ENCODE data around the gene TRIM65. TPM values are rescaled to one million over a fixed set of nuclear protein-coding genes. Genes with fewer than 3 reads are reported as not detected.
A peak's percentile ranks its signal among the peaks of the same experiment; 100 is the strongest.

Gene TRIM65
- total and polyA plus RNA-seq, 2 of the 13 experiments (the other 11 are each of a cell fraction or from before 2014, with no cell fraction given) = 10.3 to 22.4 TPM

DNA sequence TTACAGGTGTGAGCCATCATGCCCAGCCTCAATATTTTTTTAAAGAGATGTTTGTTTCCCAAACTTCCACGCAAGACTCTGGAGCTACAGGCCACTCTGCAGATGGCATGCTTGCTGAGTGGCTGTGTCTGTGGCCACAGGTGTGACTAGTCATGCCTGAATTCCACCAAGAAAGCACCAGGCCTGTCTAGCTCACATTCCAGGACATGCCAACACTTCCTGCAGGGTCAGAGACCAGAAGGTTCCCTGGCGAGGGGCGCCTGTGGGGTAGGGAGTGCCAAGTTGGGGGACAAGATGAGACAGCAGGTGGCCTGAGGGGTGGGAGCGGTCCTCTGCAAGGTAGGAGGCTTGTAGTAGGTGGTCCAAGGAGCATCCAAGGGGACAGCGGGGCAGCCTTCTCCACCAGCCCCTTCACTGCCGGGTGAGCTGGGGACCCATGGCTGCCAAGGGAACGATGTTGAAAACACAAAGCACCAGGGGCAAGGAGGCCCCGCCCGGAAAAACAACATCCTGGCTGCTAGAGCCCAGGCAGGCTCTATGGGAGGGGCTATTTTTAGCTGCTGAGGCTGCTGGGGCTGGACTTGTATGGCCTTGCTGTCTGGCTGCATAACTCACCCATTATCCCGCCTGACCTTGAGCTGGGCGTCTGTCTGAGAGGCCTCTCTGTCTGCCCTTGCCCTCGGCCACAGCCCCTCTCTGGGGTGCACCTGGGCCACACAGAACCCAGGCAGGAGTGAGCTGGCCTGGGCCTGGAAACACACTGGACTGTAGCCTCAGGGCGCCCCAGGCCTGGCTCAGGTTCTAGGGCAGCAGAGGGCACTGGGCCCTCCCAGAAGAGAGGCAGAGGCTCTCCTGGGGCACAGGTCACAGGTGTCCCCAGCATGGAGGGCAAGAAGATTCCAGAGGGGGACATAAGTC is 24.1 kb downstream of the TRIM65 start (continued):
- TF ChIP-seq, protein P1, sequence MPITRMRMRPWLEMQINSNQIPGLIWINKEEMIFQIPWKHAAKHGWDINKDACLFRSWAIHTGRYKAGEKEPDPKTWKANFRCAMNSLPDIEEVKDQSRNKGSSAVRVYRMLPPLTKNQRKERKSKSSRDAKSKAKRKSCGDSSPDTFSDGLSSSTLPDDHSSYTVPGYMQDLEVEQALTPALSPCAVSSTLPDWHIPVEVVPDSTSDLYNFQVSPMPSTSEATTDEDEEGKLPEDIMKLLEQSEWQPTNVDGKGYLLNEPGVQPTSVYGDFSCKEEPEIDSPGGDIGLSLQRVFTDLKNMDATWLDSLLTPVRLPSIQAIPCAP (CRISPR knock-in tag; IDR thresholded peaks at IDR 0.05; ENCODE audit: low read depth) = no peak
- TF ChIP-seq FOXK1 (CRISPR knock-in tag; IDR thresholded peaks at IDR 0.05; ENCODE audit: borderline replicate concordance, low read depth) (peak; percentile 87), ZNF552 (CRISPR knock-in tag; IDR thresholded peaks at IDR 0.05; ENCODE audit: borderline replicate concordance) (peak; percentile 80; the same call in 1 of the 2 replicates), PHB2 (IDR thresholded peaks at IDR 0.05; ENCODE audit: partially characterized antibody) (no peak), PAF1 (CRISPR knock-in tag; IDR thresholded peaks at IDR 0.05) (peak; percentile 97), FOSL2 (CRISPR knock-in tag; IDR thresholded peaks at IDR 0.05) (peak; percentile 79), IKZF1 (IDR thresholded peaks at IDR 0.05) (no peak), ZNF629 (CRISPR knock-in tag; conservative IDR thresholded peaks at IDR 0.05) (peak; percentile 93), TAF15 (IDR thresholded peaks at IDR 0.05; ENCODE audit: low read depth, low read length, poor library complexity, severe bottlenecking) (no peak), ZNF777 (CRISPR knock-in tag; IDR thresholded peaks at IDR 0.05) (peak; percentile 67; the same call in 1 of the 2 replicates), ZNF225 (CRISPR knock-in tag; IDR thresholded peaks at IDR 0.05) (0 out of 2 replicates have a peak, but pooled peaks have one; percentile 23), POLR2AphosphoS2 (IDR thresholded peaks at IDR 0.05; ENCODE audit: low read depth, low read length) (no peak; the same call in 1 of the 2 replicates), RBM22 (optimal IDR thresholded peaks at IDR 0.05; ENCODE audit: low read length) (peak; percentile 78), ZNF850 (CRISPR knock-in tag; conservative IDR thresholded peaks at IDR 0.05) (no peak), MTF1 (CRISPR knock-in tag; IDR thresholded peaks at IDR 0.05) (no peak)
- TF ChIP-seq, protein P2, sequence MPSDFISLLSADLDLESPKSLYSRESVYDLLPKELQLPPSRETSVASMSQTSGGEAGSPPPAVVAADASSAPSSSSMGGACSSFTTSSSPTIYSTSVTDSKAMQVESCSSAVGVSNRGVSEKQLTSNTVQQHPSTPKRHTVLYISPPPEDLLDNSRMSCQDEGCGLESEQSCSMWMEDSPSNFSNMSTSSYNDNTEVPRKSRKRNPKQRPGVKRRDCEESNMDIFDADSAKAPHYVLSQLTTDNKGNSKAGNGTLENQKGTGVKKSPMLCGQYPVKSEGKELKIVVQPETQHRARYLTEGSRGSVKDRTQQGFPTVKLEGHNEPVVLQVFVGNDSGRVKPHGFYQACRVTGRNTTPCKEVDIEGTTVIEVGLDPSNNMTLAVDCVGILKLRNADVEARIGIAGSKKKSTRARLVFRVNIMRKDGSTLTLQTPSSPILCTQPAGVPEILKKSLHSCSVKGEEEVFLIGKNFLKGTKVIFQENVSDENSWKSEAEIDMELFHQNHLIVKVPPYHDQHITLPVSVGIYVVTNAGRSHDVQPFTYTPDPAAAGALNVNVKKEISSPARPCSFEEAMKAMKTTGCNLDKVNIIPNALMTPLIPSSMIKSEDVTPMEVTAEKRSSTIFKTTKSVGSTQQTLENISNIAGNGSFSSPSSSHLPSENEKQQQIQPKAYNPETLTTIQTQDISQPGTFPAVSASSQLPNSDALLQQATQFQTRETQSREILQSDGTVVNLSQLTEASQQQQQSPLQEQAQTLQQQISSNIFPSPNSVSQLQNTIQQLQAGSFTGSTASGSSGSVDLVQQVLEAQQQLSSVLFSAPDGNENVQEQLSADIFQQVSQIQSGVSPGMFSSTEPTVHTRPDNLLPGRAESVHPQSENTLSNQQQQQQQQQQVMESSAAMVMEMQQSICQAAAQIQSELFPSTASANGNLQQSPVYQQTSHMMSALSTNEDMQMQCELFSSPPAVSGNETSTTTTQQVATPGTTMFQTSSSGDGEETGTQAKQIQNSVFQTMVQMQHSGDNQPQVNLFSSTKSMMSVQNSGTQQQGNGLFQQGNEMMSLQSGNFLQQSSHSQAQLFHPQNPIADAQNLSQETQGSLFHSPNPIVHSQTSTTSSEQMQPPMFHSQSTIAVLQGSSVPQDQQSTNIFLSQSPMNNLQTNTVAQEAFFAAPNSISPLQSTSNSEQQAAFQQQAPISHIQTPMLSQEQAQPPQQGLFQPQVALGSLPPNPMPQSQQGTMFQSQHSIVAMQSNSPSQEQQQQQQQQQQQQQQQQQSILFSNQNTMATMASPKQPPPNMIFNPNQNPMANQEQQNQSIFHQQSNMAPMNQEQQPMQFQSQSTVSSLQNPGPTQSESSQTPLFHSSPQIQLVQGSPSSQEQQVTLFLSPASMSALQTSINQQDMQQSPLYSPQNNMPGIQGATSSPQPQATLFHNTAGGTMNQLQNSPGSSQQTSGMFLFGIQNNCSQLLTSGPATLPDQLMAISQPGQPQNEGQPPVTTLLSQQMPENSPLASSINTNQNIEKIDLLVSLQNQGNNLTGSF (CRISPR knock-in tag; IDR thresholded peaks at IDR 0.05) = peak; percentile 49; the same call in 1 of the 2 replicates
- TF ChIP-seq, protein P3, sequence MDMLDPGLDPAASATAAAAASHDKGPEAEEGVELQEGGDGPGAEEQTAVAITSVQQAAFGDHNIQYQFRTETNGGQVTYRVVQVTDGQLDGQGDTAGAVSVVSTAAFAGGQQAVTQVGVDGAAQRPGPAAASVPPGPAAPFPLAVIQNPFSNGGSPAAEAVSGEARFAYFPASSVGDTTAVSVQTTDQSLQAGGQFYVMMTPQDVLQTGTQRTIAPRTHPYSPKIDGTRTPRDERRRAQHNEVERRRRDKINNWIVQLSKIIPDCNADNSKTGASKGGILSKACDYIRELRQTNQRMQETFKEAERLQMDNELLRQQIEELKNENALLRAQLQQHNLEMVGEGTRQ (IDR thresholded peaks at IDR 0.05; ENCODE audit: low read depth, low read length) = no peak
- TF ChIP-seq, protein P3 (CRISPR knock-in tag; IDR thresholded peaks at IDR 0.05; ENCODE audit: borderline replicate concordance) = no peak; the same call in 1 of the 2 replicates

Data from HepG2 (cell line).